Breast epithelium (tissue), 4 donors: ENCODE data around the gene TMEM145. TPM values are rescaled to one million over a fixed set of nuclear protein-coding genes. Genes with fewer than 3 reads are reported as not detected.

ENCODE experiments used
- DNase-seq, 2 donors: peaks; one replicate each; pipeline ENCODE4 v3.0.0-alpha.2; 2019; ENCODE audit warnings: low spot score in 2 of 2
- H3K27ac ChIP-seq, 2 donors: fragments of 200-600 bp; sonication (generic) in 1 of 2; one replicate each; pipeline ENCODE4 v1.5.1; 2016 to 2019; ENCODE audit warnings: mild to moderate bottlenecking in 1 of 2
- H3K27me3 ChIP-seq, 2 donors: fragments of 200-600 bp; sonication (generic) in 1 of 2; one replicate each; pipeline versions ENCODE4 v1.5.1 to v1.6.0; 2017 to 2019; ENCODE audit warnings: control low read depth in 1 of 2, mild to moderate bottlenecking in 1 of 2
- H3K36me3 ChIP-seq: fragments of 200-600 bp; one replicate; pipeline ENCODE4 v1.5.1; 2019
- H3K4me1 ChIP-seq, 2 donors: fragments of 200-600 bp; sonication (generic); one replicate each; pipeline ENCODE4 v1.5.1; 2016 to 2019; ENCODE audit warnings: control low read depth in 1 of 2
- H3K4me3 ChIP-seq, 3 donors: fragments of 200-600 bp; sonication (generic); 1 replicate in 2 of 3; 2 replicates in 1 of 3; pipeline ENCODE4 v1.5.1; 2016 to 2019; ENCODE audit warnings: mild to moderate bottlenecking in 3 of 3, moderate library complexity in 2 of 3
- H3K9me3 ChIP-seq, 2 donors: fragments of 200-600 bp; sonication (generic) in 1 of 2; one replicate each; pipeline ENCODE4 v1.5.1; 2016 to 2019; ENCODE audit warnings: control low read depth in 1 of 2
- POLR2A ChIP-seq: fragments of 450-650 bp; IDR thresholded peaks from one replicate; pipeline ENCODE4 v1.6.1; 2016; ENCODE audit warnings: antibody characterized with exemption, mild to moderate bottlenecking, moderate library complexity
- POLR2AphosphoS5 ChIP-seq, 3 donors: sonication (generic); formaldehyde crosslinking; IDR thresholded peaks; one replicate each; pipeline ENCODE4 v1.6.1; 2017; ENCODE audit warnings: antibody characterized with exemption in 3 of 3
- intact Hi-C: fragments of 100-400 bp; cut with DNase I; formaldehyde crosslinking; loops from one replicate; pipeline ENCODE4 v1.15.1; 2023; ENCODE audit warnings: low total_unique reads
- total RNA-seq, 3 donors: library from RNA; depleted of rRNA; stranded (reverse); fragments of >200 nt; gene quantifications; one replicate each; pipeline ENCODE4 v1.1.0, GENCODE V29; 2016
- TF ChIP-seq, protein P1 (sequence below), 3 donors: fragments of 450-650 bp; IDR thresholded peaks; one replicate each; pipeline ENCODE4 v1.5.1; 2016 to 2017; ENCODE audit warnings: antibody characterized with exemption in 3 of 3, mild to moderate bottlenecking in 3 of 3, moderate library complexity in 3 of 3

Gene TMEM145
- total RNA-seq, 3 donors from 2014 or later: 0.33 to 0.59 TPM; not detected in 1

DNA sequence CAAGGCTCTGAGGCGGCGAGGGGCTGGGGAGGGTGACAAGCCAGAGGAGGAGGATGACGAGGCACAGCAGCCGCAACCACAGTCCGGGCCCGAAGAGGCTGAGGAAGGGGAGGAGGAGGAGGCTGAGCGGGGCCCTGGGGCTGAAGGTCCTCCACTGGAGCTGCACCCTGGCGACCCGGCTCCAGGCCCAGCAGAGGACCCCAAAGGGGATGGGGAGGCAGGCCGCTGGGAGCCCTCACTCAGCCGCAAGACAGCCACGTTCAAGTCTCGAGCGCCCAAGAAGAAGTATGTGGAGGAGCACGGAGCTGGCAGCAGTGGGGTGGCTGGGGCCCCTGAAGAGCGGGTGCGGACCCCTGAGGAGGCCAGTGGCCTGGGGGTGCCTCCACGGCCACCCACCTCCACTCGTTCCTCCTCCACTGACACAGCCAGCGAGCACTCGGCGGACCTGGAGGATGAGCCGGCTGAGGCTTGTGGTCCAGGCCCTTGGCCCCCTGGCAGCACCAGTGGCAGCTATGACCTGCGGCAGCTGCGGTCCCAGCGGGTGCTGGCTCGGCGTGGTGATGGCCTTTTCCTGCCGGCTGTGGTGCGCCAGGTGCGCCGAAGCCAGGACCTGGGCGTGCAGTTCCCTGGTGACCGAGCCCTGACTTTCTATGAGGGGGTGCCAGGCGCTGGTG, 41.1 kb upstream of the TMEM145 start:
- no peaks in the 10 kb centered on the region for H3K27me3 ChIP-seq
- peaks cover 13 to 23% of the 10 kb centered on the region in 2 donors for H3K4me1 ChIP-seq
- no peaks in the 10 kb centered on the region for H3K9me3 ChIP-seq
- H3K27ac ChIP-seq: peak overlapping the region; percentile 98 to 100
- TF ChIP-seq POLR2A (no peak), POLR2AphosphoS5 (IDR thresholded peaks at IDR 0.05) (no peak)
- TF ChIP-seq, protein P1, sequence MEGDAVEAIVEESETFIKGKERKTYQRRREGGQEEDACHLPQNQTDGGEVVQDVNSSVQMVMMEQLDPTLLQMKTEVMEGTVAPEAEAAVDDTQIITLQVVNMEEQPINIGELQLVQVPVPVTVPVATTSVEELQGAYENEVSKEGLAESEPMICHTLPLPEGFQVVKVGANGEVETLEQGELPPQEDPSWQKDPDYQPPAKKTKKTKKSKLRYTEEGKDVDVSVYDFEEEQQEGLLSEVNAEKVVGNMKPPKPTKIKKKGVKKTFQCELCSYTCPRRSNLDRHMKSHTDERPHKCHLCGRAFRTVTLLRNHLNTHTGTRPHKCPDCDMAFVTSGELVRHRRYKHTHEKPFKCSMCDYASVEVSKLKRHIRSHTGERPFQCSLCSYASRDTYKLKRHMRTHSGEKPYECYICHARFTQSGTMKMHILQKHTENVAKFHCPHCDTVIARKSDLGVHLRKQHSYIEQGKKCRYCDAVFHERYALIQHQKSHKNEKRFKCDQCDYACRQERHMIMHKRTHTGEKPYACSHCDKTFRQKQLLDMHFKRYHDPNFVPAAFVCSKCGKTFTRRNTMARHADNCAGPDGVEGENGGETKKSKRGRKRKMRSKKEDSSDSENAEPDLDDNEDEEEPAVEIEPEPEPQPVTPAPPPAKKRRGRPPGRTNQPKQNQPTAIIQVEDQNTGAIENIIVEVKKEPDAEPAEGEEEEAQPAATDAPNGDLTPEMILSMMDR (IDR thresholded peaks at IDR 0.05): no peak
- intact Hi-C loops: no loop called here
- no peak for DNase-seq
- no peak overlapping the region for H3K4me3 ChIP-seq
- H3K36me3 ChIP-seq: no peaks in the 10 kb centered on the region

DNA sequence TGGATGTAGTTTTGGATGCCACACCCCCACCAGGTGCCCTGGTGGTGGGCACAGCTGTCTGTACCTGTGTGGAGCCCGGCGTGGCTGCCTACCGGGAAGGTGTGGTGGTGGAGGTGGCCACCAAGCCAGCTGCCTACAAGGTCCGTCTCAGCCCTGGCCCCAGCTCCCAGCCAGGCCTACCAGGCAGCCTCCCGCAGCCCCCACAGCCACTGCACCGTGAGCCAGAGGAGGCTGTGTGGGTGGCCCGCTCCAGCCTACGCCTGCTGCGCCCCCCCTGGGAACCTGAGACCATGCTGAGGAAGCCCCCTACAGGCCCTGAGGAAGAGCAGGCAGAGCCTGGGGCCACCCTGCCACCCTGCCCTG, 40.6 kb upstream of the TMEM145 start:
- H3K9me3 ChIP-seq: no peaks in the 10 kb centered on the region
- DNase-seq: peak in 1 of 2 donors; percentile 19
- peaks cover 13 to 27% of the 10 kb centered on the region in 2 donors for H3K4me1 ChIP-seq

DNA sequence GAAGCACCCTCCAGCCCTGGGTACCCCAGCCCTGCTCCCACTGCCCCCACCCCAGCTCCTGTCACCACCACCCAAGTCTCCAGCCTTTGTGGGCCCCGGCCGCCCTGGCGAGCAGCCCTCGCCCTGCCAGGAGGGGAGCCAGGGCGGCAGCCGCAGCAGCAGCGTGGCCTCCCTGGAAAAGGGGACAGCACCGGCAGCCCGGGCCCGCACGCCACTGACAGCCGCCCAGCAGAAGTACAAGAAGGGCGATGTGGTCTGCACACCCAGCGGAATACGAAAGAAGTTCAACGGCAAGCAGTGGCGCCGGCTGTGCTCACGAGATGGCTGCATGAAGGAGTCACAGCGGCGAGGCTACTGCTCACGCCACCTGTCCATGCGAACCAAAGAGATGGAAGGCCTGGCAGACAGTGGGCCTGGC, 40.1 kb upstream of the TMEM145 start:
- no peak for TF ChIP-seq POLR2A
- Histone ChIP-seq H3K36me3 (no peaks in the 10 kb centered on the region), H3K27me3 (no peaks in the 10 kb centered on the region), H3K4me3 (no peak overlapping the region), H3K4me1 (peaks cover 13 to 27% of the 10 kb centered on the region in 2 donors), H3K27ac (peak overlapping the region; percentile 98 to 100), H3K9me3 (no peaks in the 10 kb centered on the region)
- intact Hi-C loops: no loop called here
- no peak for DNase-seq

More for the DNA sequence above, 40.6 kb upstream of the TMEM145 start:
- intact Hi-C loops: no loop called here
- Histone ChIP-seq H3K4me3 (no peak overlapping the region), H3K27ac (peak overlapping the region; percentile 98 to 100), H3K27me3 (no peaks in the 10 kb centered on the region), H3K36me3 (no peaks in the 10 kb centered on the region)
- TF ChIP-seq POLR2A: no peak
- TF ChIP-seq, protein P1 (IDR thresholded peaks at IDR 0.05): no peak
- TF ChIP-seq POLR2AphosphoS5 (IDR thresholded peaks at IDR 0.05): no peak

DNA sequence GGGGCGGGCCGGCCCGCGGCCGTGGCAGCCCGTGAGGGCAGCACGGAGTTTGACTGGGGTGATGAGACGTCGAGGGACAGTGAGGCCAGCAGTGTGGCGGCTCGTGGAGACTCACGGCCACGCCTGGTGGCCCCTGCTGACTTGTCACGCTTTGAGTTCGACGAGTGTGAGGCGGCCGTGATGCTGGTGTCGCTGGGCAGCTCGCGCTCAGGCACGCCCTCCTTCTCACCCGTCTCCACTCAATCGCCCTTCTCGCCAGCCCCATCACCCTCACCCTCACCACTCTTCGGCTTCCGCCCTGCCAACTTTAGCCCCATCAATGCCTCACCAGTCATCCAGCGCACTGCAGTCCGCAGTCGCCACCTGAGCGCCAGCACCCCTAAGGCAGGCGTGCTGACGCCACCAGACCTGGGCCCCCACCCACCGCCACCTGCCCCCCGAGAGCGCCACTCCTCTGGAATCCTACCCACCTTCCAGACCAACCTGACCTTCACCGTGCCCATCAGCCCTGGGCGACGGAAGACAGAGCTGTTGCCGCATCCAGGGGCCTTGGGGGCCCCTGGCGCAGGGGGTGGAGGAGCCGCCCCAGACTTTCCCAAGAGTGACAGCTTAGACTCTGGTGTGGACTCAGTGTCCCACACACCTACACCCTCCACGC, 39.6 kb upstream of the TMEM145 start:
- H3K27me3 ChIP-seq: no peaks in the 10 kb centered on the region
- peak overlapping the region; percentile 97 to 98 for H3K27ac ChIP-seq
- H3K4me3 ChIP-seq: no peak overlapping the region
- no peak for DNase-seq
- H3K9me3 ChIP-seq: no peaks in the 10 kb centered on the region
- no peaks in the 10 kb centered on the region for H3K36me3 ChIP-seq
- intact Hi-C loops: no loop called here
- peaks cover 13 to 27% of the 10 kb centered on the region in 2 donors for H3K4me1 ChIP-seq
- no peak for TF ChIP-seq POLR2AphosphoS5 (IDR thresholded peaks at IDR 0.05)
- TF ChIP-seq POLR2A: no peak
- TF ChIP-seq, protein P1 (IDR thresholded peaks at IDR 0.05): no peak

DNA sequence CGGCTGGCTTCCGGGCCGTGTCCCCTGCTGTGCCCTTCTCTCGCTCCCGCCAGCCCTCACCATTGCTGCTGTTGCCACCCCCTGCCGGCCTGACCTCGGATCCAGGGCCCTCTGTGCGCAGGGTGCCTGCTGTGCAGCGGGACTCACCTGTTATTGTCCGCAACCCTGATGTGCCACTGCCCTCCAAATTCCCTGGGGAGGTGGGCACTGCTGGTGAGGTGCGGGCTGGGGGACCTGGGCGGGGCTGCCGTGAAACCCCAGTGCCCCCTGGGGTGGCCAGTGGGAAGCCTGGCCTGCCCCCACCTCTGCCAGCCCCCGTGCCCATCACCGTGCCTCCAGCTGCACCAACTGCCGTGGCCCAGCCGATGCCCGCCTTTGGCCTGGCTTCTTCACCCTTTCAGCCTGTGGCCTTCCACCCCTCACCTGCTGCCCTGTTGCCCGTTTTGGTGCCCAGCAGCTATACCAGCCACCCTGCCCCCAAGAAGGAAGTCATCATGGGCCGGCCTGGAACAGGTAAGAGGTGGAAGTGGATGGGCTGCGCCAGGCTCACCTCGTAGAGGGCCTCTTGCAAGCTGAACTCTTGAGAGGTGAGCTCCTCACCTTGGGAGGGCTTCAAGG, 38.9 kb upstream of the TMEM145 start:
- Histone ChIP-seq H3K27me3 (no peaks in the 10 kb centered on the region), H3K27ac (peak overlapping the region in 1 of 2 donors; percentile 97), H3K4me1 (peaks cover 13 to 30% of the 10 kb centered on the region in 2 donors), H3K4me3 (no peak overlapping the region), H3K36me3 (no peaks in the 10 kb centered on the region), H3K9me3 (no peaks in the 10 kb centered on the region)
- intact Hi-C loops: no loop called here
- DNase-seq: no peak
- TF ChIP-seq, protein P1 (IDR thresholded peaks at IDR 0.05): no peak
- TF ChIP-seq POLR2AphosphoS5 (IDR thresholded peaks at IDR 0.05) (no peak), POLR2A (no peak)
